GM19324 (cell line): ENCODE measurements around the gene FAM50B.

Experiments used
- ATAC-seq: cut with Tn5 transposase; IDR thresholded peaks from one replicate; pipeline ENCODE4 v1.9.1; 2021; ENCODE audit warnings: mild to moderate bottlenecking, moderate library complexity; ENCODE audit not compliant: unreplicated experiment, low FRiP score

FAM50B gene

DNA sequence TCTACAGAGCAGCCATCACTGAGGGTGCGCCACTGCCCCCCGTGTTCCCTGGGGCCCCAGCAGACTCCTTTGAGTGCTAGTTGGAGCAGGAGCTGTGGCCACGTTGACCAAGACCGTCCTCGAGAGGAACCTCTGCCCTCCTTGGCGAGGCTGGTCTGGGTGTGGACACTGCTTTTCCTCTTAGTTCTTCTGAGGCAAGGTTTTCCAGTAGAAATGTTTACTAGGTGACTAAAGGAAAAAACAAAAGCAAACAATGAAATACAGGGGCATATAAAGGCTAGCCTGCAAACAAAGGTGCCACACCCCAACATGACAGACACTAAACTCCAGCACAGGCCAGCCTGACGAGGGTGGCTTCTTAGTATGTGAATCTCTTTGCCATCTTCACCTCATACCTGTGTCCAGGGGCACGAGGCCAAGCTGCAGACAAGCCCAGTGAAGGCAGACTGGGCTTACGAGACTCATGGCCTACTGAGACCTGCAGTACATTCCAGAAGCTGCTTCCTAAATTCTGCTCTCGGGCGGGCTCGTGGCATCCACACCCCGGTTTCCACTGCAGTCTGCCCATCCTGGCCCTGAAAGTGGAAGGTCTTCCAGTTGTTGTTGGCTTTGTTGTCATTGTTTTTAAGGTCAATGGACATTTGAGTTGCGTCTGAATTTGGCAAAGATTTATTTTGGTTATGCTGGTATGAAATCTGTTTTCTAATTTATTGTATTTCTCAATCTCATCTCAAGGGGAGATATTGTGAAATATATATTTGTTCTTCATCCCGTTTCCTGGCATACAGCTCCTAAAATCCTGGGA is 39.2 kb downstream of the FAM50B start:
- no peak for ATAC-seq

DNA sequence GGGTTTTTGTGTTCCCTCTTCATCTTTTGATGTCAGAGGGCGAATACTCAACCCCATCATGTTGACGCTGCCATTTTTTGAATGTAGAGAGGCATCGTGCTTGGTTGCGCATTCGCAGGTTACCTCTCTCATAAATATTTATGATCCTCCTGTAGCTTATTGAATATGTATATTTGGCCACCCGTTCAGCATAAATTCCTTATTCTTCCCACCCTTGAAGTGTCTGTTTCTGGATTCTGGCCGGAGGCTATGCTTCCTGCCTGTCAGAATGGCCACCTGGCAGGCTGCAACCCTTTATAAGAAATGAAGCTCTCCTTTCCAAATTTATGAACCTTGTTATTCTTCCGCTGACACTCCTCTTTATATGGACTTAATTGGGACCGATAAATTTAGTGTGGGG is 40.9 kb downstream of the FAM50B start:
- no peak for ATAC-seq

DNA sequence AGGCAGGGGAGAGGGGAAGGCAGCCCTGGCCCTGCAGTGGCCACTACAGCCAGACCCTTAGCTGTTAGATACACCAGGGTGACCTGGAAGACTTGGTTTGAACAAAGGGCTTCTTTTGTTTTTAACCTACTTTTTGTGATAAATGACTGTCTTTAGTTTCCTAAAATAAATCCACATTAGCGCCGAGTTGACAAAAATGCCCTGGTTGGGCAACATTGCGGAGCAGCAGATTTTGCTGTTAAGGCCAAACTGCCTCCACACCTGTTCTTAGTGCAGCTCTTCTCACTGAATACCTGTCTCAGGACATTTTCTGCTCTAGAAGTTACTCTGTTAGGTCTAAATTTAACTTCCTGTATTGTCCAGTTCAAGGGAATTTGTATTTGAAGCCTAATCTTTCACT is 42.7 kb downstream of the FAM50B start:
- ATAC-seq = no peak

DNA sequence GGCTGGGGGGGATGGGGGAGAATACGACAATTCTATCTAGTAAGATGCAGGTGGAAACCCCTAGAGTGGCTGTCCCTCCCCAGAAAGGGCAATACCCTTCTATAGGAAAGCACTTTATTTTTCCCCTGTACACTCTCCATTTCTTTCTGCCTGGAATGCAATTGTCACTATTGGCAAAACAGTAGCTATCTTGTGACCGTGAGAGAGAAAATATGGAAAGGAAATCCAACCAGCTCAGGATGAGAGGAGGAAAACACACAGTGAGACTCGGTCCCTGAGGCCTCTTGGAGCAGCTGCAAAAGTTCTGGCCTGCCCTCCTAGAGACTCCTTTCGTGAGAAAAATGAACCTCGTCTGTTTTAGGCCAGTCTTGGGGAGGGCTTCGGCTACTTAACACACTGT is 43.4 kb downstream of the FAM50B start:
- ATAC-seq = no peak

DNA sequence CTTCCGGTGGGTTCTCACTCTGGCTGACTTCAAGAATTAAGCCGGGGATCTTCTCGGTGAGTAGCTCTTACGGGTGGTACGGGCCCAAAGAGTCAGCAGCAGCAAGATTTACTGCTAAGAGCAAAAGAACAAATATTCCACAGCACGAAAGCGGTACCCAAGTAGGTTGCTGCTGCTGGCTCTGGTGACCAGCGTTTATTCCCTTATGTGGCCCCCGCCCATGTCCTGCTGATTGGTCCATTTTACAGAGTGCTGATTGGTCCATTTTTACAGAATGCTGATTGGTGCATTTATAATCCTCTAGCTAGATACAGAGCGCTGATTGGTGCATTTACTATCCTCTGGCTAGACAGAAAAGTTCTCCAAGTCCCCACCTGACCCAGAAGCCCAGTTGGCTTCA is 44.3 kb downstream of the FAM50B start:
- no peak for ATAC-seq

DNA sequence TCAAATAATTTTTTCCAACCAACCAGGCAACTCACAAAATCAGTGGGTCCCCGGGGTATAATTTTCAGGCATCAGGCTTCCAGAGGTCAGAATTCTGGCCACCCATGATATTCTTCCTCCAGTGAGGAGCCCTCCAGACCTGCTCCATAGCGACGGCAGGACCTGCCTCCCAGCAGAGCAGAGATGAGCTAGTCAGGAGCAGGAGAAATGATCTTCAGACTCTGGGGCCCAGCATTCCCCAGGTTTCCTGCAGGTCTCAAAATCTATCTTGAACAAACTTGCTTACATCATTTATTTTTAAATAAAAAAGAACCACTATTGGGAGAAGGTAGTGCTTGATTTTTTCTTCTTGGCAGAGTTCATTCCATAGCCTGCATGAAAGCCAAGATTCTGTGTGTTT is 44.7 kb downstream of the FAM50B start:
- ATAC-seq = no peak

DNA sequence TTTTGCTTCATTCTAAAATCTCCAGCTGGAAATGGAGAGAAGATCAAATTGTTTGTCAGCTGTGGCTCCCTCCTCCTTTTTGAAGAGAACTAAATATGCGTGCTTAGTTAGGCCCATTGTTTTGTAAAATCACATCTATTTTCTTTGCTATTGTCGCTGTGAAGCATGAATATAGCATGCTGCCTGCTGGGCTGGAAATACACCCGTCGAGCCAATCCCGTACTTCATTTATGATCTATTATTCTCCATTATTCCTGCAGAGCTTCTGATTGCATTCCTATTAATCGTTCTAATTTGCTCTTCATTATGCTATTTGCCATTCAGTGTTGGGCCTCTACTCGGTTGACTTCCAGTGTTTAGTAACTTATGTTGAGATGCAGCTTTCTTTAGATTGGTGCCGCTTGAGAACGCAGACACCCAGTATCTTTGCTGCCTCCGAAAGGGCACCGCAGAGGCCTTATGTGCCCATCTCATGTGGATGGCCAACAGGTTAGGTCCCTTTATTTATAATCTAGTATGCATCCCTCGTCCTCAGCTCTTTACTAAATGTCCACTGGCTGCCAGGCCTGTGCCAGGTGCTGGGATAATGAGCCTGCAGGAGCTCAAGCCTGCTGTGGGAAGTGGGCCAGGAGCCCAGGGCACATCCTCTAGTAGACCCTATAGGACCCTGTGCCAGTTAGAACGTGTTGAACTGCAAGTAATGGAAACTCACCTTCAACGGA is 45.6 kb downstream of the FAM50B start:
- ATAC-seq = no peak

DNA sequence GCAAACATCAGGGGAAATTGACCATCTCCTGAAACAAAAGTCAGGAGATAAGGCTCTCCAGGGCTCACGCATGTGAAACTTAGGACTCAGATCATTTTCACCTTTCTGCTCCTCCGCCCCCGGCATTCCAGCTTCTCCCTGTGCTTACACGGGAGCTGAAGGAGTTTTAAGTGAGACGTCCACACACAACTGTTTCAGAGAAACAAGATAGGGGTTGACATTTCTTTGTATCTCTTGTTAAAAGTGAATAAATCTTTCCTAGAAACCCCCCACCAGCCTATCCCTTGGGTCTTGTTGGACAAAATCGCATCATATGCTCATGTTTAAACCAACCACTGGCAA is 46.1 kb downstream of the FAM50B start:
- ATAC-seq = no peak

DNA sequence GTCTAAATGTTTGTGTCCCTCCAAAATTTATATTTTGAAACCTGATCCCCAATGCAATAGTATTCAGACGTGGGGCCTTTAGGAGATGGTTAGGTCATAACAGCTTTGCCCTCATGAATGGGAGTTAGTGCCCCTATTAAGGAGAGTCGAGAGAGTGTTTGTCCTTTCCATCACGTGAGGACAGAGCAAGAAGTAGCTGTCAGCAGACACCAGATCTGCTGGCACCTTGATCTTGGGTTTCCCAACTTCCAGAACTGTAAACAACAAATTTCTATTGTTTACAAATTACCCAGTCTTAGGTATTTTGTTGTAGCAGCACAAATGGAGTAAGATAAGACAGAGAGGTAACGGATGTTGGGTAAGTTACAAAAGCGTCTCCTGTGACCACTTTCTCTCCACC is 46.6 kb downstream of the FAM50B start:
- ATAC-seq = no peak

DNA sequence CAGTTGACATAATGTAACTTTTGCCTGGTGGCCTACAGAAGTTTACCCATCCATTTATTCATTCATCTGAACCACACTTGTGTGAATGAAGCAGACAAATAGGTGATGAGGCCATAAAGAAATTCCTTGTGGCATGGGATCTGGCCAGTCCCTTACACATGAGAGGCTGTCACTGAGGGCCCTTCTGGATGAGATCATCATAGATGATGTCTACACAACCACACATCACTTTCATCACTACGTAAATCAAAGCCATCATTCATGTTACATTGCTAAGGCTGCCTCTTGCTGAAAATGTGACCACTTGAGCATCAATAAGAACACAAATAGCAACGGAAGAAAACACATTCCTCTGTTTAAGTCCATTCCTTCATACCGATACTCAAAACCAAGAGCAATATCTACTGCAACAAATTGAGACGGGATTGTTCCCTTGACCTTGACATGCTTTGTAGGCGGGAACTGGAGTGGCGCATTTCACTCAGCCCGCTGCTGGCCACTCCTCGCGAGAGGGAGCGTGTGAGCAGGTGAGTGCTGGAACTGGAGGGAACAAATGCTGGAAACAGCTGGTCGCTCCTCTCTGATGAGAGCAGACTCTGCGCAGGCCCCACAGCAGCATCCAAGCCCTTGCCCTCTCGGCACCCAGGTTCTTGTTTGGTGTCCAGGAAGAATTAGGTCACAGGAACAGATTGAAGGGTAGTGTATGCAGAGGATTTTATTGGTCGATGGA is 49.3 kb downstream of the FAM50B start:
- no peak for ATAC-seq

DNA sequence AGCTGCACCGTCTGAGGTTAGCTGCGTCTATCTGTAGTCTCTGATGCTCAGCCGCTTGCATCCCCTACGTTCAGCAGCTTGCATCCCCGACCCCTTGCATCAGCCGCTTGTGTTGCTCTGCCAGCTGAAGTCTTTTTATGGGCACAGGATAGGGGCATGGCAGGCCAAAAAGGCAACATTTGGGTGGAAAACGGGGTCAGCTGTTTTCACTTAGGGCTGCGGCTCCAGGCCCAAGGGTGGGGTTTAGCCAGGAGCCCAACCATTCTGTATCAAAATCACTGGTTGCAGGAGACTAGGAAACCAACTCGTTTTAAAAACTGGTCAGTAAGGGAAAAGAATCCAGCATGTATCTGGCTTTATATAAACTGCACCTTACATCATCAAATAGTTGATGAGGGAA is 49.9 kb downstream of the FAM50B start:
- no peak for ATAC-seq

DNA sequence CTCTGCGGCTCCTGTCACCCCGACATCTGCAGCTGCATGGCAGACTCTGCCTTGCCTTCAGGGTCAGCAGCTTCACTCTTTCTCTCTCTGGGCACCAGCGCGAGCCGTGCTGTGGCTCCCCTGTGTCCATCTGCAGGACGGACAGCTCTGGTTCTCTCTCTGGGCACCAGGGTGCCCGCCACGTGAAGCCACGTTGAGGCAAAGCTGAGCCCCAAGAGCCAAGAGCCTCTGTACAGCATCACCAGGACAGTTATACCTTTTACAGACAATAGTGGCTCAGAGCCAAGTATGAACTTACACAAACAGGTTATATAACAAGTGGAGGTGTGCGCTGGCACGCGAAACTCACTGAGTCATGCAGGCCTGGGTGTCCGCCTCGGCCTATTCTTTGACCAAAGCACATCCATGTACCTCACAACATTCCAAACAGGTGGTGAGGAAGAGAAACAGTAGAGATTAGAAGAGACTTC is 50.8 kb downstream of the FAM50B start:
- ATAC-seq = no peak
